NAMALWA (cell line): ENCODE measurements around the gene LRPAP1.

Experiments
- DNase-seq: peaks from one replicate; pipeline ENCODE4 v3.0.0-alpha.2; 2015; ENCODE audit warnings: low spot score

LRPAP1 gene

GRCh38 chr4:3472411-3473141 is 59.6 kb downstream of the LRPAP1 start:
- DNase-seq: no peak

- no peak for DNase-seq
These were observed 60.3 kb downstream of the LRPAP1 start for GRCh38 chr4:3471886-3472285.

GRCh38 chr4:3471098-3471760 is 61.0 kb downstream of the LRPAP1 start:
- no peak for DNase-seq

- no peak for DNase-seq
These were observed 61.8 kb downstream of the LRPAP1 start for GRCh38 chr4:3470244-3471097.

- DNase-seq: no peak
These were observed 62.6 kb downstream of the LRPAP1 start for GRCh38 chr4:3469386-3470243.

- DNase-seq: no peak
These were observed 63.4 kb downstream of the LRPAP1 start for GRCh38 chr4:3468804-3469203.

GRCh38 chr4:3468154-3468553 is 64.1 kb downstream of the LRPAP1 start:
- no peak for DNase-seq

- no peak for DNase-seq
These were observed 64.6 kb downstream of the LRPAP1 start for GRCh38 chr4:3467601-3468031.

GRCh38 chr4:3466691-3467600 is 65.3 kb downstream of the LRPAP1 start:
- no peak for DNase-seq

GRCh38 chr4:3465698-3466671 is 66.2 kb downstream of the LRPAP1 start:
- no peak for DNase-seq

GRCh38 chr4:3464911-3465697 is 67.1 kb downstream of the LRPAP1 start:
- no peak for DNase-seq

GRCh38 chr4:3464349-3464905 is 67.8 kb downstream of the LRPAP1 start:
- DNase-seq: no peak

GRCh38 chr4:3463556-3464348 is 68.5 kb downstream of the LRPAP1 start:
- no peak for DNase-seq

- DNase-seq: no peak
These were observed 69.3 kb downstream of the LRPAP1 start, which contains the start of gene DOK7 for GRCh38 chr4:3462790-3463415. Gene DOK7, plus strand, starts transcription at chr4:3463306. Its CDS starts 70 bp downstream, at chr4:3463376.

- no peak for DNase-seq
These were observed 69.9 kb downstream of the LRPAP1 start for GRCh38 chr4:3462321-3462789.

GRCh38 chr4:3461515-3462291 is 70.5 kb downstream of the LRPAP1 start:
- no peak for DNase-seq
